Thyroid gland (tissue), 4 donors: ENCODE data around the gene CAMK2G. TPM values are rescaled to one million over a fixed set of nuclear protein-coding genes. Genes with fewer than 3 reads are reported as not detected.
A peak's percentile ranks its signal among the peaks of the same experiment; 100 is the strongest.

Source experiments
- DNase-seq, 2 donors: peaks; one replicate each; pipeline ENCODE4 v3.0.0-alpha.2; 2019
- H3K27ac ChIP-seq, 3 donors: fragments of 200-600 bp; sonication (generic); 1 replicate in 2 of 3; 2 replicates in 1 of 3; pipeline ENCODE4 v1.5.1; 2016 to 2019; ENCODE audit warnings: mild to moderate bottlenecking in 1 of 3, moderate library complexity in 1 of 3
- H3K27me3 ChIP-seq: fragments of 200-600 bp; sonication (generic); one replicate; pipeline ENCODE4 v1.5.1; 2019
- H3K36me3 ChIP-seq, 2 donors: fragments of 200-600 bp; sonication (generic); one replicate each; pipeline ENCODE4 v1.5.1; 2016 to 2019
- H3K4me1 ChIP-seq, 2 donors: fragments of 200-600 bp; sonication (generic); one replicate each; pipeline ENCODE4 v1.5.1; 2017 to 2019
- H3K4me3 ChIP-seq, 3 donors: fragments of 200-600 bp; sonication (generic); replicated peaks in 1 of 3; 1 replicate in 2 of 3; 2 replicates in 1 of 3; pipeline ENCODE4 v1.5.1; 2016; ENCODE audit warnings: mild to moderate bottlenecking in 1 of 3
- H3K9me3 ChIP-seq: fragments of 200-600 bp; sonication (generic); one replicate; pipeline ENCODE4 v1.5.1; 2017
- CTCF ChIP-seq, 6 experiments: fragments of 200-600 bp in 3 of 6; fragments of 450-650 bp in 3 of 6; sonication (generic) in 3 of 6; IDR thresholded peaks; one replicate each; pipeline ENCODE4 v1.5.1; 2016 to 2019; ENCODE audit warnings: antibody characterized with exemption in 6 of 6, mild to moderate bottlenecking in 2 of 6, inconsistent platforms in 1 of 6, moderate library complexity in 1 of 6
- POLR2A ChIP-seq, 2 donors: fragments of 450-650 bp; IDR thresholded peaks; one replicate each; pipeline ENCODE4 v1.6.1; 2017; ENCODE audit warnings: antibody characterized with exemption in 2 of 2, mild to moderate bottlenecking in 2 of 2, moderate library complexity in 1 of 2
- WGBS, 2 donors: methylation state at CpG; one replicate each; pipeline ENCODE4 v1.1.5; 2017; 5-methylcytosine and 5-hydroxymethylcytosine counted together
- intact Hi-C: fragments of 100-400 bp; cut with DNase I; formaldehyde crosslinking; loops from one replicate; pipeline ENCODE4 v1.15.1; 2023
- total RNA-seq, 4 donors: library from RNA; depleted of rRNA; stranded (reverse); fragments of >200 nt; gene quantifications; one replicate each; pipeline ENCODE4 v1.2.3, GENCODE V29; 2016

Gene CAMK2G
- total RNA-seq, 4 donors from 2014 or later: 21.2 to 27.4 (median 22.3) TPM

- Histone ChIP-seq H3K27me3 (no peaks in the 10 kb centered on the region), H3K27ac (peak overlapping the region in 2 of 3 donors; percentile 28 to 50), H3K4me1 (peaks cover 0 to 15% of the 10 kb centered on the region in 2 donors), H3K36me3 (peaks cover 0 to 4% of the 10 kb centered on the region in 2 donors), H3K9me3 (no peaks in the 10 kb centered on the region), H3K4me3 (no peak overlapping the region)
- 56 to 87% methylated on average over 9 to 11 of the region's 11 CpGs for WGBS, 2 donors
- intact Hi-C loops: no loop called here
- TF ChIP-seq CTCF (IDR thresholded peaks at IDR 0.05) (no peak), POLR2A (IDR thresholded peaks at IDR 0.05) (no peak)
- peak in 1 of 2 donors; percentile 24 for DNase-seq
These were observed 8.6 kb downstream of the CAMK2G start for GRCh38 chr10:73865459-73866442.

GRCh38 chr10:73865107-73865458 lies 9.3 kb downstream of the CAMK2G start:
- 72 to 79% methylated on average over 7 to 8 of the region's 8 CpGs for WGBS, 2 donors
- H3K27ac ChIP-seq: peak overlapping the region in 1 of 3 donors; percentile 50
- H3K4me3 ChIP-seq: no peak overlapping the region
- H3K4me1 ChIP-seq: peaks cover 0 to 15% of the 10 kb centered on the region in 2 donors
- no peak for TF ChIP-seq CTCF (IDR thresholded peaks at IDR 0.05)
- no peaks in the 10 kb centered on the region for H3K27me3 ChIP-seq
- DNase-seq: no peak
- H3K9me3 ChIP-seq: no peaks in the 10 kb centered on the region
- H3K36me3 ChIP-seq: peaks cover 1 to 10% of the 10 kb centered on the region in 2 donors
- intact Hi-C loops: no loop called here

GRCh38 chr10:73864229-73864628 lies 10.1 kb downstream of the CAMK2G start:
- H3K4me3 ChIP-seq: no peak overlapping the region
- no peaks in the 10 kb centered on the region for H3K9me3 ChIP-seq
- intact Hi-C loops: no loop called here
- H3K4me1 ChIP-seq: peaks cover 0 to 15% of the 10 kb centered on the region in 2 donors
- H3K27ac ChIP-seq: no peak overlapping the region
- peaks cover 8 to 19% of the 10 kb centered on the region in 2 donors for H3K36me3 ChIP-seq
- no peak for TF ChIP-seq CTCF (IDR thresholded peaks at IDR 0.05)
- no peak for TF ChIP-seq POLR2A (IDR thresholded peaks at IDR 0.05)
- 96 to 97% methylated on average over 4 of the region's 4 CpGs for WGBS, 2 donors
- no peaks in the 10 kb centered on the region for H3K27me3 ChIP-seq
- no peak for DNase-seq

- intact Hi-C loops: no loop called here
- TF ChIP-seq POLR2A (IDR thresholded peaks at IDR 0.05) (no peak), CTCF (IDR thresholded peaks at IDR 0.05) (no peak)
- H3K9me3 ChIP-seq: no peaks in the 10 kb centered on the region
- H3K27ac ChIP-seq: no peak overlapping the region
- 66 to 79% methylated on average over 3 to 5 of the region's 5 CpGs for WGBS, 2 donors
- no peak overlapping the region for H3K4me3 ChIP-seq
- DNase-seq: no peak
- peaks cover 0 to 15% of the 10 kb centered on the region in 2 donors for H3K4me1 ChIP-seq
- H3K36me3 ChIP-seq: peaks cover 8 to 21% of the 10 kb centered on the region in 2 donors
- H3K27me3 ChIP-seq: no peaks in the 10 kb centered on the region
These were observed 11.1 kb downstream of the CAMK2G start for GRCh38 chr10:73863039-73863817.
